ENCODE results near the gene TCF20. TPM values are rescaled to one million over a fixed set of nuclear protein-coding genes. Genes with fewer than 3 reads are reported as not detected.

The TCF20 gene
- total RNA-seq, 1 donor from 2014 or later, result 16.7 TPM

- intact Hi-C loops (cut with DNase I), result no loop called here
- ATAC-seq, result peak; percentile 48
- DNase-seq (ENCODE audit: missing footprints), result no peak
Observed at GRCh38 chr22:42229455-42230149, 40.9 kb downstream of the TCF20 start.

GRCh38 chr22:42228483-42228882 lies 42.0 kb downstream of the TCF20 start:
- ATAC-seq (no peak), DNase-seq (ENCODE audit: missing footprints) (no peak)
- intact Hi-C loops (cut with DNase I), result no loop called here

GRCh38 chr22:42227435-42227834 lies 43.0 kb downstream of the TCF20 start:
- no peak for ATAC-seq
- no peak for DNase-seq (ENCODE audit: missing footprints)
- intact Hi-C loops (cut with DNase I), result no loop called here

- intact Hi-C loops (cut with DNase I), result no loop called here
- DNase-seq (ENCODE audit: missing footprints) (no peak), ATAC-seq (no peak)
Observed at GRCh38 chr22:42225841-42226240, 44.6 kb downstream of the TCF20 start.

GRCh38 chr22:42222140-42222539 lies 48.3 kb downstream of the TCF20 start:
- intact Hi-C loops (cut with DNase I), result no loop called here
- no peak for ATAC-seq

More at GRCh38 chr22:42222140-42222539, 48.3 kb downstream of the TCF20 start:
- no peak for DNase-seq (ENCODE audit: missing footprints)

Other genes with a start within 250 kb of the TCF20 start
- gene NAGA, start 199.8 kb downstream of the TCF20 start, total RNA-seq, result 14.3 TPM
- gene PHETA2, start 196.4 kb downstream of the TCF20 start, total RNA-seq, result 6.2 TPM
- 172 TPM for gene SMDT1, start 191.0 kb downstream of the TCF20 start, total RNA-seq
- gene NDUFA6, start 179.9 kb downstream of the TCF20 start, total RNA-seq, result 296 TPM
- not detected for gene CYP2D6, start 139.8 kb downstream of the TCF20 start, total RNA-seq
- gene NFAM1, start 161.8 kb upstream of the TCF20 start, total RNA-seq, result 2.9 TPM
- gene RRP7A, start 249.1 kb upstream of the TCF20 start, total RNA-seq, result 16.3 TPM

All from Right ventricle myocardium inferior (tissue), 1 donor.